Activated effector memory CD4-positive, alpha-beta T cell treated with anti-CD3 and anti-CD28 coated beads, Interleukin-2, amount 50 U/mL, for 16 hours (primary cell): ENCODE data around the gene KDM4B.

Experiments
- DNase-seq: peaks from one replicate; pipeline ENCODE4 v3.0.0-alpha.2; 2020

KDM4B gene

DNA sequence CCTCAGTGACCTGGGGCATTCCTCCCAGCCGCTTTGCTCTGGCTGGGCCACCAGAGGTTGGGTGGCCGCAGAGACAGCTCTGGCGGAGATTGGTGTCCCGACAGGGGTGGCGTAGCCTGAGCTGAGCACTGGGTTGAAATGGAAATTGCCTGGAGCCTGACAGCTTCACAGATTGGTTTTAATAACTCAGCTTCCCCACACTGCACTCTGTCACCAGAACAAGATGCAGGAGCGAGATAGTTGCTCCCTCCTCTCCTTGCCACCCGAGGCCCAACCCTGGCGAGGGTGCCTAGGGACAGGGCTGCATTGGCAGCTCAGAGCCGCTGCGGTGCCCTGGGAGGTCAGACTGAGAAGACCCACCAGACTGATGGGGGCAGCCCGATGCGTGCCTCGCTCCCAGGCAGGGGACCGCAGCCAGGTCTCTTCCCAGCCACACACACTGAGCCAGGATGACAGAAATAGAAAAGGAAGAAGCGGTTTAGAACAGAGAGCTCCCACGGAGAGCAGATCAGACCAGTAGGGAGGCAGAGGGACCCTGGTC, 84.1 kb downstream of the KDM4B start:
- DNase-seq, result no peak

DNA sequence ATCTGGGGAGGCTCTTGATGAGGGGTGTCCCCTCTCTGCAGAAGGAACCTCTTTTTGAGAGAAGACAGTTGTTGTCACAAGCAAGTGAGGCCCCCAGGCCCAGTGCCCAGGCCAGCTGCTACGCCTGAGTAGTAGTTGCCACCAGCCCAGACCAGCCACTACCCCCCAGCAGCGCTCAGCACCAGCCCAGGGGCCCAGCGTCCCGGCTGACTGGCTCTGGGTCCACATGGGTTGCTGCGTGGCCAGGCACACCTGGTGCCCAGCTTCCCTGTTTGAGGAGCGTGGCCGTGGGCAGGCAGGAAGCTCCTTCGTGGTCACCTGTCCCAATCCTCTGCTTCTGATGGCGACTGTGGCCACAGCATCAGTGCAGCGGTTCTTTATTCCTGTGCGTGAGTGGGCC, 84.7 kb downstream of the KDM4B start:
- DNase-seq, result no peak

DNA sequence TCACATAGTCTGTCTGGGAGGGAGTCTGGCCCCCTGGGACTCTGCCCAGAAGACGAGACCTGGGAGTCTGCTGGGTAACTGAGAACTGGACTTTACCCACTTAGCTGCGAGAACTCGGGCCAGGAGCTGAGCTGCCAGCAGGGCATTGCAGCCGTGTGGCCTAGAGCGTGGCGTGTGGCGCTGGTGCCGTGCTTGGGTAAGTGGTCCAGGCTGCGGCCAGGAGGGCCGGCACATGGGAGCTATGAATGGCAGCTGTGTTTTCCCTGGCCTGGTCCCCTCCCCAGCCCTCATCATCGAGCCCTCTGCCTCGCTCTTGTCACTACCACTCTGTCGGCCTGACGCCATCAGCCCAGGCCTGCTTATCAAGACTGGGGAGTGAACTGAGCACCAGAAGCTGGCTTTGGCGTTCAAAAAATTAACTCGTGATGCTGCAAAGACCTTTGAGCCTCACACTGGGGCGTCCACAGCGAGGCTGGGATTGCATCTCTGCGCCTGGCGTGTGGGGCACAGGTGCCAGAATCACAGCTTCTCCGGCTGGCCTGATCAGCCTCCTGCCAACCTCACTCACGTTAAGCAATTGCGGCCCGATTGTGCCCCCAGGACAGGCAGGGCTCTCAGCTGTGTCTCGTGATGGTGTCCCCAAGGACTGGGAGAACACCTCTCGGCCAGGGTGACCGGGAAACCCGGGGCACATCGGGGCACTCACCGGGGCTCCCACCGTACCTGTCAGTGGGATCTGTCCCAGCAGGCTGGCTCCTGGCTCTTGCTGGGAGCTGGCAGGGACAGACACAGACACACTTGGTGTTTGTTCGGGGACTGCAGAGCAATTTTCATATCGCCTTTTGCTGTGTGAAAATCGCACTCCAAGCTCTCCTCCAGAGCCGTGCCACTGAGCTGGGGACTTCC, 85.9 kb downstream of the KDM4B start:
- DNase-seq, result no peak

DNA sequence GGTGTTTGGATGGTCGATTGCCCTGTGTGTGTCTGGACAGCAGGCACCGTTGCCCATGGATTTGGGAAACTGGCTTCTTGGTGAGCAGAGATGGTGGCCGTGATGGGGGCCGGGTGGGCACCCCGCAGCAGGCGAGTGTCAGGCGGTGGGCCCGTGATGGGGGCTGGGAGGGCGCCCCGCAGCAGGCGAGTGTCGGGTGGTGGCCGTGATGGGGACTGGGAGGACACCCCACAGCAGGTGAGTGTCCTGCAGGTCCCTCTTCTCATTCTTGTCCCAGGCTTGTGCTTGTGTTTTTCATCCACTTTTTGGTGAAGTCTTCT, 86.5 kb downstream of the KDM4B start:
- DNase-seq, result no peak

DNA sequence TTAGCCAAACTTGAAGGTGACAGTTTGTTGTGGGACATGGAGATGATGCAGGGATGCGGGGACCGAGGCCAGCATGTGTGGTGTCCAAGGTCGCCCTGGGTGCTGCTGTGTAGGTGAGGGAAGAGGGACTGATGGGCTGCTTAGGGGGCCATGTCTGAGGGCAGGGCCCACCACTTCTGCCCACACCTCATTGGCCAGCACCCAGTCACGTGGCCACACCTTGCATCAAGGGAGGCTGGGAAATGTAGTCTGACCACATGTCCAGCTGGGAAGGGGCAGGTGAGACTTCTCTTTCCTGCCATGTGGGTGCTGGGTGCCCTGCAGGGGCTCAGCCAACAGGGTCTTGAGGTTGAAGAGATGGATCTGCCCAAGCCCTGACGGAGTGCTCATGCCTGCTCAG, 88.9 kb downstream of the KDM4B start:
- no peak for DNase-seq

DNA sequence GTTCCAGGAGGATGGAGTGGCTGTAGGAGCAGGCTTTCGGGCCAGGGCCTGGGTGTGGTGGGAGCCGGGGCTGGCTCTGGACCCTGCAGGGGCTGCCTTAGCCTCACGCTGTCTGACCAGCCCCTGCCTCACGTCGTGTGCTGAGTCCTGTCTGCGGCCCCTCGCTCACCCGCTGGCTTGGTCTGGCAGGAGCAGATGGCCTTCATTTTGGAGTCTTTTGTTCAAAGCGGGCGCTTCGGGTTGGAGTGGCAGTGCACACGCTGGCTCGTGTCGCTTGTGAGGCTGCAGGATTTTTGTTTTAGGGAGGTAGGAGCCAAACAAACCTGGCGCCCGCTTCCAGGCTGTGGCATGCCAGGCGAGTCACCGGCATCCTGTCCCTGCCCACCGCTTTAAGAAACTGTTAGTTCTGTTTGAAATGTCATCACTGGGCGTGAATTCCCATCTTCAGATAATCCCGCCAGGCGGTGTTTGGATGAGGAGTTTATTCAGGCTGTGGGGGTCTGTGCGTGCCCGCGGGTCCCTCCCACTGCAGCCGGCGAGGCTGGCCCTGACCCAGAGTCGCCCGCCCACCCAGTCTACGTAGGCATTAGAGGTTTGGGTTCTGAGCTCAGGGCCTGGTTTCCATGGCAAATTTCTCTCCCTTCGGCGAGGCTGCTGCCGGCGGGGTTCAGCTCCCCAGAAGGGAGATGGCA, 89.8 kb downstream of the KDM4B start:
- no peak for DNase-seq

DNA sequence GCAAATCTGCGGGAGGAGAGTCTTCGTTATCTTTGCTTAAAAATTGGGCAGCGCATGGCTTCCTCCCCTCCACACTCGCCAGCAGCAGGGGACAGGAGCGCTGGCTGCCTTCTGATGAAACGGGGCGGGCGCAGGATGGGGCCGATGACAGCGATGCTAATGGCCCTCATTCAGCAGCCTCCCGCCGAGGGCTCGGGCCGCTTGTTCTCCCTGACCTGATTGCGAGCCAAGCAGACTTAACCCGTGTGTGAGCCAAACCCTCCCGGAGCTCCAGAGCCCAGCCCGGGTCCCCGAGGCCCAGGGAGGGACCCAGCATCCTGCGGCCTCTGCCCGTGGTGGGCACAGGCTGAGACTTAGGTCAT, 90.3 kb downstream of the KDM4B start:
- DNase-seq, result no peak

DNA sequence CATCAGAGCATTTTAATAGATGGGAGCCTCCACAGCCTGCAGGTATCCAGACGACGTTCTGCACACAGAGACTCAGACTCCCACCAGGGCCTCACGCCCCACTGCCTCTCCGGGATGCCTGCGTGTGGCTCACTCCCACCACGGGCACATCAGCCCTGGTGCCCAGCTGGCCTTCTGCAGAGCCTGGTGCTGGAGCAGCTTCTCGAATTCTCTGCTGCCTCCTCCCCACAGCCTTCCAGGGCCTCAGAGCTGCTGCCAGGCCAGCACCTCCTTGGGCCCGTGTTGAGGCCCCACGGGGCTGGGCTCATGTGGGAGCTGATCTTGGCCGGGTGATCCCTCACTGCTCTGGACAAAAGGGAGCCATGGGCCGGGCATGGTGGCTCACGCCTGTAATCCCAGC, 90.9 kb downstream of the KDM4B start:
- no peak for DNase-seq

DNA sequence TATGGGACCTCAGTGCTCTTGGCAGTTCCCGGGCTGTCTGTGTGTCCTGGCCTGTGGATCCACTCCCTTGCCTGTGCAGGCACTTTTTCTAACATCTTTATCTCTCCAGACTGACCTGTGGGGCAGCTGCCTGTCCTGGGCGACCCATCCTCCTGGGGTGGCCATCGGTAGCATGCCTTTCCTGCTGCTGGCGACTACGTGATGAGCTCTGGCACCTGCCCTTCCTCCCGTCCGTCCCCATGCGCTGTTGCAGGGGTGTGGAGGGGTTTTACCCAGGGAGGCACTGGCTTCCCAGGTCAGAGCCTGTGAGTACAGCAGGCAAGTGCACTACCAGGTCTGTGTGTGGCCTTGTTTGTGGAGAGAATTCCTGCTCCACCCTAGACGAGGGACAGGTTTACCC, 93.3 kb downstream of the KDM4B start:
- DNase-seq, result no peak

DNA sequence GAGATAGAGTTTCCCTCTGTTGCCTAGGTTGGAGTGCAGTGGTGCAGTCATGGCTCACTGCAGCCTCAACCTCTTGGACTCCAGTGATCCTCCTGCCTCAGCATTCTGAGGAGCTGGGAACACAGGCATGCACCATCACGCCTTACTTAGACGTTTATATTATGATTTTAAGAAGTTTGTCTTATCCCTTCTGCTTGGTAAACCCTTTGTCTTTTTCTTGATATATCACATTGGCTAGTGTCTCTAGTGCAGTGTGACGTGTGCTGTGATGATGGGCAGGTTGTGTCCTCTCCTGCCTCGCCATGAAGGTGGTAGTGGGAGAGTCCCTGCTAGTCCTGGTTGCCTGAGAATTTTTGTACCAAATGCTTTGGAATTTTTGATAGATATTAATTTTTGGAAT, 93.9 kb downstream of the KDM4B start:
- DNase-seq, result no peak

DNA sequence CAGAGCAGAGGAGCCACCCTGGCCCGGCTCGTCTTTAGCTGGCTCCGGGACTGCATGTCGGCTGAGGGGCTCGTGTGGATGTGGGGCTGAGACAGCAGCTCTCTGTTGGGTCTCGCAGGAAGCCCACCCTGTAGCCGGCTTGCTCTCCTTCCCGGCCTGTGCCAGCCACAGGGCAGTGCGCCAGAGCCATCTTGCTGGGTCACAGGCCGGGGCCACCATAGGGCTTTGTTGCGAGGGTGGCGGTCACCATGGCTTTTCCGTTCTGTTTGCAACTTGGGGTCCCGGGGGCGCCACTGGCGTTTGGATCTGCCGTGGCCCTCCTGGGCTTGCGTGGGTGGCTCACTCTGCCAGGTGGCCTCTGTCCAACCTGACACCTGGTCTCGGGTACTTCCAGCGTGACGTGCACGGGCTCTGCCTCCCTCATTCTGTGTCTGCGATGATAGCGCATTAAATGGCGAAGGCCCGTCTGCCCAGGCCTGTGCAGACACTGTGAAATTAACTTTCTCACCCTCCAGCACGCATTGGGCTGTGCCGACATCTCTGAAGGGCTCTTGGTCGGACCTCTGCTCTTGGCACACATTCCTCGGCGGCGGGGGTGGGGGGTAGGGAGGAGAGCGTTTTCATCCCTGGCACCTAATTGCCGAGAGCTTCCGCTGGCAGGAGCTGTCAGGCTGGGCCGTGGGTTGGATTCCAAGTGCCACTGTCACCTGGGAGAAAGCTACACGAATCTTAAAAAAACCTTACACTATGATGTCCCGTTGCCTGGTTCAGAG, 95.1 kb downstream of the KDM4B start:
- no peak for DNase-seq

DNA sequence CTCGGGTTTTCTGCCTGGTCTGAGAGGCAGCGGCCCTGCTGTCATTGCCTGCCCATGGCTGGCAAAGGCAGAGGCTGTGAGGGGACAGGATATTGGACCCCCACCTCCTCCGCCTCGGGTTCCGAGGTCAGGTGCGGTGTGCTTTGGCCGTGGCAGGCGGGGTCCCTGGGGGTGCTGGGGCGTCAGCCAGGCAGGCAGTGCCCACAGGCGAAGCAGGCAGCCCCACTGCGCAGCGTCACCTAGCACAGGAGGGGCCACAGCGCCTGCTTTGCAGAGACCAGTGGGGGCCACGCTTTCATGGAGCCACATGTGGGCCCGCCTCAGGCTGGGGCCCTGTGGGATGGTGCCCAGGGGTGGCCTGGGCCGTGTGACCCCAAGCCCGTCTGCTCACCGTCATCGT, 96.0 kb downstream of the KDM4B start:
- no peak for DNase-seq

DNA sequence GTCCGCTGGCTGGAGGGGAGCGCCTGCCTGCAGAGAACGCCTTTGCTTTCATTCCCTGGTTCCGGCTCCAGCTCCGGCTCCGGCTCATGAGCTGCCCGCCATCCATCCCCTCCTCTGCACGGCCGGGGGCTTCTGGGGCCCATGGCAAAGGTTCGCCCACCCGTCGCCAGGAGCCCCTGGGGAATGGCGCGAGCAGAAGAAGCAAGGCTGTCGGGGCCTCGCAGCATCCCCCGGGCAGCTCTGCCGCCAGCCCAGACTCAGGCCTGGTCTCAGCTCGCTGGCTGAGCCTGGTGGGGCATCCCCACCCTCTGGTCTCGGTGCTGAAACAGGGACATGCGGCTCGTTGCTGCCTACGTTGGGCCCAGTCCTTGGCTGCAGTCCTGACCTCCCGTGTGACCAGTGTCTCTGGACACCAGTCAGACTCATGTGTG, 96.8 kb downstream of the KDM4B start:
- DNase-seq, result no peak

DNA sequence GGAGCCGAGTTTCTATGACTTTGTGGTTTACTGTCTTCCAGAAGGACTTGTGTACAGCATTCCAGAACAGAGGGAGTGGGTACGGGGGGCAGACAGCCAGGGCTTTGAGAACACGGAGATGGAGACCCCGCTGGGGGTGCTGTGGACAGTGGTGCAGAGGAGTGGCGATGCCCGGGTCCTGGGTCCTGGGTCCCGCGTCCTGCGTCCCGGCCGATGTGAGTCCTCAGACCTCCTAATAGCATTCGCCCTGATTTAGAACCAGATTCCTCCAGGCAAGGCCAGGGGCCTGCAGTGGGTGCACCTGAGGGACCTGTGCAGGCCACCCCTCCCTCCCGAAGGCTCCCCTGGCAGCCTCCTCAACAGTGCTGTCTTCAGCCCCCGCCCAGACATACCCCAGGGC, 97.9 kb downstream of the KDM4B start:
- DNase-seq, result no peak

DNA sequence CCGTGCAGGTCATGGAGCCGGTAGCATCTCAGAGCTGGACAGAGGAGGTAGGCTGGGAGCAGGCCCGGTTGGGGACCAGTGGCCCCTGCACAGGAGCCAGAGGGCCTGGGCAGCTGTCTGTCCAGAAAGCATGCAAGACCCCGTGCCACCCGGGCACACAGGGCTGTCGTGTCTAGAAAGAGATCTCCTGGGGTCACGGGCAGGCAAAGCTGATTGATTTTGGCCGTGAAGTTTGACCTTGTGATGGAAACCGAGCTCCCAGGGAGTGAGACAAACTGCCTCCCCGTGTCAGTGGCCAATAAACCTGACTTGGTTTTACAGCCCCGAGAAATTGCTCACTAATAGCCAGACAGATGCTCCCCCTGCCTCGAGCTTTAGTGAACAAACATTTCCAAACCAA, 98.8 kb downstream of the KDM4B start:
- DNase-seq, result no peak

DNA sequence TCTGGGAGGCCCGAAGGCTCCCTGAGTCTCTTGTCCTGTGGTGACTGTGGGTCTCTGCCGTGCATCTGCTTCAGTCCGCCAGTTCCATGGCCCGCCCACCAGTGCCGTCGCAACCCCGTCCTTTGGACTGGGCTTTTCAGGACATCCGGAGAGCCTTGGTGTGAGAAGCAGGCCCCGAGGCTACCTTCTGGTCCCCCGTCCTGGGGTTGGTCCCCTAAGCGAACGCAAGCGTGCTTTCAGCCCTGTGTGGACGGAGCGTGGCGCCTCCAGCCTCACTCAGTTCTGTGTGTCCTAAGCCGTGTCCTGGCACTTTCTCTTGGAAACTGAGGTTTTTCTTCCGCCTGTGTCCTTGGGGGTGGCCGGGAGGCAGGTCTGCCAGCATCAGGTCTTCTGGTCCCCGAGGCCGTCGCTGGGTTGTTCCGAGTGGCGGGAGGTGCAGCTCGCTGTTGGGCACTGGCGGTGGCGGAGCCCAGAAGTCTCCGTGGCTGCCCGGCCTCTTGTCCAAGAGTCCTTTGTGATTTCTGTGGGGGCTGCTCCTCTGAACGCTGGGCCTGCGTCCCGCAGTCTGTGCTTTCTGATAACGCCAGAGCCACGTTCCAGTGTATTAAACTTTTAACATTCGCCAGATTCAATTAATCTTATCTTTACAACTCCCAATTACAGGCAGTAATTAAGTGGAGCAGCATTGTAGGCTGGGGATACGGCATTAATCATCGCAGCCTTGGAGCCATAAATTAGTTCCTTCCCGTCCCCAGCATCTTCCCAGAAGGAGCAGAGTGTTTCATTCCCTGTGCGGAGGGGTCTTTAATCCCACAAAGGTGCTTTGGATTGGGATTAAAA, 99.5 kb downstream of the KDM4B start:
- DNase-seq, result no peak

DNA sequence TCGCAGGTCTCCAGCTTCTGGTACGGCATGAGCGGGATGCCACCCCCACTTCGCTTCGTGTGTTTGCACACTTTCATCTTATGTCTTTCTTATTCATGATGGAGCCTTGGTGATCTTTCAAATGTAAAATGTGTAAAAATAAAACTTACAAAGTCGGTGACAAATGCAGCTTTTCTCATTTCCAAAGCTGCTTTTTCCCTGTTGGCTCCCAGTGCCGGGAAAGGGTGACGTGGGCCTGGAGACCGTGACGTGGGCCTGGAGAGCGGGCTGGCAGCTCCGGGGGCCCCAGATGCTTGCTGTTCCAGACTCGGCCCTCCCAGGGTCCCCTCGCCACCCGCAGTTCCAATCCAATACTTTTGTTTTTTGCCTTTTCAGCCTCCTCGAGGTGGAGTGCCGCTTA, 101.4 kb downstream of the KDM4B start:
- no peak for DNase-seq

DNA sequence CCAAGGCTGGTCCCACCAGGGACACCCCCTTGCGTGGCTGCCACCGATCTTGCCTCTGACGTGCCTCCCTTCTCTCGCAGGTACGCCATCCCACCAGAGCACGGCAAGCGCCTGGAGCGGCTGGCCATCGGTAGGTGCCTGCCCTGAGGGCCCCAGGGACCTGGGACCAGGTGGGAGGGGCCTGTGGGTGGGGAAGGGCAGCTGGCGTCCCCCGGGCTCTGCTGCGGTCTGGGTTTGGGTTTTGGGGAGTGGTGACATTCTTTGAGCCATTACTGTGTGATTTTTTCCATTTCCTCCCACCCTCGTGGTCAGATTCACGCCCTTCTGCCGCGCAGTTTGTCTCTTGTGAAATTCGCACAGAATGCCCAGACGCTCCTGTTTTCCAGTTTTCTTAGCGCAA, 102.0 kb downstream of the KDM4B start:
- no peak for DNase-seq

DNA sequence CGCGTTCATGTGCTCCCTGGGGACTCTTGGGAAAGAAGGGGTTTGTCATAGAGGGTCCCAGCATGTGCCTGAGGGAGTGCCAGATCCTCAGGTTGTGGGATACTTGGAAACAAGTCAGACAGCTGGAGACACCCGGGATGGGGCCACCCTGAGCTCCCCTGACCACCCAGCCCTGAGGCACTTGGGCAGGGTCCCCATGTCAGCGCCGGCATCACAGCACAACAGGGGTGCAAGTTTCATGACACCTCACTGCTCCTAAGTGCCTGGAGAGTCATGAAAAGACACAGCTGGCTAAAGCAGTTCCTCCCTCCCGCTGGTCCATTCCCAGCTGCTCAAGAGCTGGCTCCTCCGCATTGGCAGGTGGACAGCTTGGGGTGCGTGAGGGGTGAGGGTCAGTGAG, 102.7 kb downstream of the KDM4B start:
- no peak for DNase-seq

DNA sequence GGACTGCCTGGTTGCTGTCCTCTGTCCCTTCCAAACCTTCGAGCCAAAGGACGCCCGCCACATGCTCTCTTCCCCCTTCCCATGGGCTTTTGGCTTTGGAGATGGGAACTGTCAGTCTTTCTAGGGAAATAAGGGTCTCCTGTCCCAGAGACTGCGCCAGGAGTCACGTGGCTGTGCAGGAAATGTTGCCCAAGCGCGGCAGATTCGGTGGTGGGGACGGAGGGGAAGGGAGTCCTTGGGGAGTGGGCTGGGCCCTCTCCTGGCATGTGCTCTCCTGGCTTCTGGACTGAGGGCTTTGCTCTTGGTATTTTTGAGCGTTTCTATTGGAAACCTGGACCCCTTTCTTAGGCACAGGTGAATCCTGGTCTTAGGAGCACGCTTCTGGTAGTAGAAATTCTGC, 103.2 kb downstream of the KDM4B start:
- DNase-seq, result no peak

DNA sequence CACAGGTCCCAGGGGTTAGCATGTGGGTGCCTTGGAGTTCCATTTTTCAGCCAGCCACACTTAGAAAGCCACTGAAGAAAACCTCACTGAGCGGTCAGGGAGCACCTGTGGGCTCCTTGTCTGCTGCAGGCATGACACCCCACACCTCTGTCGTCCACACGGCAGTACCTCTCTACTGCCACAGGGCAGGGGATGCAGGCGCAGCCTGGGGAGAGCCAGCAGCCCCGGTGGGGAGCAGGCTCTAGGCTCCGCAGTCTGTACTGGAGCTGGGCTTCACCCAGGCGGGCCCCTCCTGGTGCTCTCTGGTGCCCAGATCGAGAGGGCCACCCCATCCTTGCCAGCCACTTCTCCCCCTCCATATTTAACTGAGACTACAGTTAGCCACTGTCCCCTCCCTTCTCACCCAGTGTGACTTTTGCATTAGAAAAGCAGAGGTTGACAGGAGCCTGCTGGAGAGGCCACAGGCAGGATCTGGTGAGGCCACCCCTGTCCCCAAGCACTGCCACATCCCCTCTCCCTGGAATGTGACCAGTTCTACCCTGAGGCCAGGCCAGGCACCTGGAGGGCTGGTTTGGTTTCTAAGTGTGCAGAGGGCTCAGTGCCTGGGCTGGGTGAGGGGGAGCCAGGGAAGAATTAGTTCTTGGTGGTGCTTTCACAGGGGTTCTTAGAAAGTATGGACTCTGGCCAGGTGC, 104.4 kb downstream of the KDM4B start:
- no peak for DNase-seq

DNA sequence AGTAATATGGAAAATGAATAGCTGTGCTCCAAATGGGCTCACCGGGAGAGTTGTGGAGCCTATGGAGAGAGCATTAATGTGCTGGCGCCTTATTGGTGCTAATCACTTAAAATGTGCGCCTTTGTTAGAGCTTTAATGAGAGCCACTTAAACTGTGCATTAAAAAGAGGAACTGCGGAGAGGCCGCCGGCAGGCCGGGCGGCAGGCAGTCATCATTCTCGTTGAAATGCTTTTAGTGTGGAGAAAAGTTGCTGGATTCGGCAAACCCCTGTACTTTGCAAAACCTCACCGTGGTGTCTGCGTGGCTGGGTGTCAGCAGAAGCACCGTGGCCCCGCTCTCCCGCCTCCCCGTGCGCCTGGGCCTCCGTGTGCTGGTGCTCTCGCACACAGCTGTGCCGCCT, 105.5 kb downstream of the KDM4B start:
- no peak for DNase-seq
